GM12801 (cell line): ENCODE data around the gene GABRG3.

Experiments used
- TF ChIP-seq, protein P1 (sequence below): IDR thresholded peaks from one replicate; pipeline ENCODE4 v1.5.1; 2011; ENCODE audit warnings: control low read depth; ENCODE audit not compliant: insufficient read length; ENCODE audit errors: extremely low read depth

Gene GABRG3

DNA sequence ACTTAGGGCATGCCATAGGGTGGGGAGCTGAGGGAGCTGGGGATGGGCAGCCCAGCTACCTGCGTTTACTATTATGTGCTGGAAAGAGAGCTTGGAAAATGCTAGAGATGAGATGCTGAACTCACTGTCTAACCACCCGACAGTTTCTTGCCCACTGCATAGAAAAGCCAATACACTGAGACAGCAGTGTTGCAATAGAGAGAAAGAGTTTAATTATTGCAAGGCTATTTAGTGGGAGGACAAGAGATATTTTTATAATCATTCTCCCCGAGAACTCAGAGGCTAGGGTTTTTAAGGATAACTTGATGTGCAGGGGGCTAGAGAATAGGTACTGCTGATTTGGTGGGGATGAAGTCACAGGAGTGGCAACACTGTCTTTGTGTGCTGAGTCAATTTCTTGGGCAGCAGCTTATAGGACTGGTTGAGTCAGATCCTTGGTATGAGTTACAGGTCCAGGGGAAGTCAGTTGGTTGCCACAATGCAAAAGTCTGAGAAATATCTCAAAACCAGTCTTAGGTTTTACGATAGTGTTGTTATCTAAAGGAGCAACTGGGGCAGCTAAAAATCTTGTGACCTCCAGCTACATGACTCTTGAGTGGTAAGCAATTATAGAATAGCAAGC is 205.9 kb downstream of the GABRG3 start:
- TF ChIP-seq, protein P1, sequence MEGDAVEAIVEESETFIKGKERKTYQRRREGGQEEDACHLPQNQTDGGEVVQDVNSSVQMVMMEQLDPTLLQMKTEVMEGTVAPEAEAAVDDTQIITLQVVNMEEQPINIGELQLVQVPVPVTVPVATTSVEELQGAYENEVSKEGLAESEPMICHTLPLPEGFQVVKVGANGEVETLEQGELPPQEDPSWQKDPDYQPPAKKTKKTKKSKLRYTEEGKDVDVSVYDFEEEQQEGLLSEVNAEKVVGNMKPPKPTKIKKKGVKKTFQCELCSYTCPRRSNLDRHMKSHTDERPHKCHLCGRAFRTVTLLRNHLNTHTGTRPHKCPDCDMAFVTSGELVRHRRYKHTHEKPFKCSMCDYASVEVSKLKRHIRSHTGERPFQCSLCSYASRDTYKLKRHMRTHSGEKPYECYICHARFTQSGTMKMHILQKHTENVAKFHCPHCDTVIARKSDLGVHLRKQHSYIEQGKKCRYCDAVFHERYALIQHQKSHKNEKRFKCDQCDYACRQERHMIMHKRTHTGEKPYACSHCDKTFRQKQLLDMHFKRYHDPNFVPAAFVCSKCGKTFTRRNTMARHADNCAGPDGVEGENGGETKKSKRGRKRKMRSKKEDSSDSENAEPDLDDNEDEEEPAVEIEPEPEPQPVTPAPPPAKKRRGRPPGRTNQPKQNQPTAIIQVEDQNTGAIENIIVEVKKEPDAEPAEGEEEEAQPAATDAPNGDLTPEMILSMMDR = no peak

DNA sequence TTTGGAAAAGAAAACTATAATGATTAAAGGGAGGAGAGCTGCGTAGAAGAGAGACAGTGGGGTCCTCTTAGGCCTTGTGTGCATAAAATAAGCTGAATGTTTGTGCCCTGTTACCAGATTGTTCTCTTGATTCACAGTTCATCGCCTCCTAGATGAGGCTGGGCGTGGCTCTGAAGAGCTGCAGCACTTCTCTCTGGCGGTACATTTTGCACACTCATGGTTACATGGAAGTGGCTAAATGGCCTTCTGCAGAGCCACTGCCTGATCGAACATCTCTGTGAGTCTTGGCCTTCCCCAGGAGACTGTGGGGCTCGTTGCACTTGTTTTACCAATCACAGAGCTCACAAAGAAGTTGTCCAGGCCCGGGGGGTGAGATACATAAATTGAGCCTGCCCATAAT is 208.8 kb downstream of the GABRG3 start:
- TF ChIP-seq, protein P1 = no peak

DNA sequence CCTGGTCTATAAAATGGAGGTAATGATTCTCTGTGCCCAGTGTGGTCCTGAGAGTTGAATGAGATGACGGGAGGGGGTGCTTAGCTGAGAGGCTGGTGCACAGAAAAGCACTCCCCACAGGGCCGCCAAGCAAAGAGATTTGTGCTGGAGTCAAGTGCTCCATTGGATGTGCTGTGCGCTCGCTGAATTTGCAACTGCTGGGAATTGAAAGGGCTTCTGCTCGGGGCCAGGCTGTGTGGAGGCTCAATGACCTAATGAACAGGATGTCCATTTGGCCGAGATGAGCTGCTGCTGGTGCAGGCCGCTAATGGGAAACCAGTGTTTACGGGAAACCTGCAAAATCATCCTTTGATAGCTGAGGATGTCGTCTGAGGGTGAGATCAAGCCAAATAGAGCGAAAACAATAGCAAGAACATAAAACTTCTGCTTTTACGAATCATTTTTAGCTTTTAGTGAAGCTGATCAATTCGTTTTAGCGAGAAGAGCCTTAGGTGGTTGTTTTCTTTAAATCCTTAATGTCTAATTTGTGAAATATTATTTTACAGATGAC is 211.7 kb downstream of the GABRG3 start:
- TF ChIP-seq, protein P1 = no peak

DNA sequence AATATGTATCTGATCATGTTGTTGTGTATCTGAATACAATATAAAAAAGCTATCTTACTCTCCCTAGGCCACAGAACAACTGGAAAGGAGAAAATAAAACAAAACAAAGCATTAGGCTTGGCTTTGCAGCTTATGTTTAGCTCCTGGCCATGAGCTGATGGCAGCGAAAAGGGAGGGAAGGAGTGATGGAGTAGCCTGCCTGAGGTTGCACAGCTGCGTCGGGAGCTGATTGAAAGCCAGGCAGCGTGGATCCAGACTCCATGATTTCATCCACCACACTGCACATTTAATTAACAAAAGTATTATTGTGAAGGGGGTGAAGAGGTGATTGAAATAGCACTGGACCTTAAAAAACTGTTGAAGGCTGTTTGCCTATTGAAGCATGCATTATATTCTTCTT is 212.2 kb downstream of the GABRG3 start:
- TF ChIP-seq, protein P1 = no peak

DNA sequence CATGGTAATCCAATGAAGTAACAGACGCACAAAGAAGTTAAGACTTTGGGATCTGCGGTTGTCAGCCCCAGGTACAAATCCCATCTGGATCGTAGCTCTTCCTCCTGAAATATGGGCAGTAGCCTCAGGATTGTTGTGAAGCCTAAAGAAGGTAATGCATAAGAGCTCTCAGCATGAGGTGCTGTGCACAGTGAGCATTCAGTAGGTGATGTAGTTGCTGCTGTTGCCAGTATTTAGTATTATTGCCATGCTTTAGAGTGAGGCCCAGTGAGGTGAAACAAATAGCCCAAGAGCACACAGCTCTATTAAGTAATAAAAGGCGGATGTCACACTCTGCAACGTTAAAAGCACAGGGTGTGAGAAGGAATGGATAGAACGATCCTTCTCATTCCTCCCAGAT is 225.7 kb downstream of the GABRG3 start:
- TF ChIP-seq, protein P1 = no peak

DNA sequence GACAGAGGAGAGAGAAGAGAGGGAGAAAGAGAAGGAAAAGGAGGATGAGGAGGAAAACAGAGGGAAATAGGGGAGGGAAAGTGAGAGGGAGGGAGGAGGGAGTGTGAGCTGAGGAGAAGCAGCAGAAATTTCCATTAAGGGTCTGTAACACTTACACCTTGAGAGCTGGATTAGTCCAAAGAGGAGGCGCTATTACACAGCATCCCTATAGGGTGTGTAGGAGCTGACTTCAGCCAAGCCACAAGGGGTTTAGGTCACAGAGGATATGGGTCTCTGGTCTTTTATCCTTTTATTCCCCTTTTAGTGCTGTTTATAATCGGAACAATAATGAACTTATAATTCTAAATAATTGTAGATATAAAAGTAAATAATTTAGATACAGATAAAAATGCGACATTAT is 230.4 kb downstream of the GABRG3 start:
- TF ChIP-seq, protein P1 = no peak

DNA sequence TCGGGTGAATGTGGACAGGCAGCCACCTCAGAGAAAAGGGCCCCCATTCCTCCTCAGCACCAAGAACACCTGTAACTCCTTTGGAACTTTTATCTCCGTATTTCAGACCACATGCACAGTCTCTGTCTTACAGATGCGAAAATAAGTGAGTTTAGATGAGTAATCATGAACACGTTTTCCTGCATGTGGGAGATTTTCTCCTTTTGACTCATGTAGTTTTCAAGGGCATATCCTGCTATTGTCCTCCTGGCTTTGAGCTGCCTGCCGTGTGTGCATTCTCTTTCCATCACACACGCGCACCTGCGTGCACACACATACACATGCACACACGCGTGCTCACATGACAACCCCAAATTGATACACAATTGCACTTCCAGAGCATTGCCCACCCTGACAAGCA is 239.2 kb downstream of the GABRG3 start:
- TF ChIP-seq, protein P1 = no peak
